Testis (tissue), 2 donors: ENCODE data around the gene STIP1.

ENCODE experiments used
- CTCF ChIP-seq, 3 experiments: fragments of 450-650 bp in 2 of 3; fragments of 200-600 bp in 1 of 3; sonication (generic) in 1 of 3; IDR thresholded peaks; one replicate each; pipeline ENCODE4 v1.5.1; 2016 to 2019; ENCODE audit warnings: antibody characterized with exemption in 3 of 3, mild to moderate bottlenecking in 2 of 3, moderate library complexity in 1 of 3
- POLR2A ChIP-seq: fragments of 450-650 bp; IDR thresholded peaks from one replicate; pipeline ENCODE4 v1.6.1; 2017; ENCODE audit warnings: antibody characterized with exemption, mild to moderate bottlenecking, moderate library complexity

- TF ChIP-seq CTCF (IDR thresholded peaks at IDR 0.05) (no peak), POLR2A (no peak)
Observed at GRCh38 chr11:64178203-64178602, 7.8 kb upstream of the STIP1 start.
